ENCODE measurements around the gene ECT2. TPM values are rescaled to one million over a fixed set of nuclear protein-coding genes. Genes with fewer than 3 reads are reported as not detected.
"Not testable (repeated sequence)": the region's sequence is repeated elsewhere in the genome, so short reads cannot be mapped to it uniquely, and the experiment has no call there.

Gene ECT2
- total RNA-seq, 1 experiment from 2014 or later, result 145 TPM

DNA sequence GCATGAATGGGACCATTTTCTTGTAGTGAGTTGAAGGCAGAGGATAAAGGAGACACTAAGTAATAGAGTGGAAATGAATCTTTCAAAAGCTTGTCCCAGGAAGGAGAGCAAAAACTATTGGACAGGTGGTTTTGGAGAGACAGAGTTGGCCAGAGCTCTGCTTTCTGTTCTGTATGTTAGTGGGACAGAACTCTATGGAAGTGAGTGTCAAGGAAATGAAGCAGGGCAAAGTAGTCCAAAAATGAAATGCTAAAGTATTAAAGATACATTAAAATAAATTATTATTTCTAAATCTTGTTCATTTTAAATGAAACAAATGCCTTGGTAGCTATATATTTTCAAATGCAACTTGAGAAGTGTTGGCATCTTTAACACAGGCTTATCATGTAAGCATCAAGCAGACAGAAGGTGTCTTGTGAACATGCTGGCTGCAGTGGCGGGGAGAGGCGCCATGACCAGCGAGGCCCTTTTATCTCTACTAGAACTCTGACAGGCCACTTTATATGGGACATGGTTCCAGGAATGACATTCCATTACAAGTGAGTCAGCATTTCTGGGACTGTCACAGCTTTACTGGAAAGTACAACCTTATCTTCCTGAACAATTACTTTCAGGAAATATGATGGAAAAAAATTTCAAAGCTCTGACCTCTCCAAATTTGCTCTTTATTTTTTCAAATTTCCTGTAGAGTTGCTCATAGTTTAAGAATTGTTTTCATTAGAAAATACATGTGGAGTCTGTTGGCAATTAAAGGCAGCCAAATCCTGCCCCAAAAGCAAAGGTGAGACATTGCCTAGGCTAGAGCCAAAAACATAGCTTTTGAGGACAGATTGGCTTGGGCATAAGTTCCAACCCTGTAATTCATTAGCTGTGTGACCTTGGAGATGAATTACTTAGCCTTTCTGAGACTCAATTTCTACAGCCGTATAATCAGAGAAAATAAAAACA lies 106.5 kb downstream of the ECT2 start:
- DNase-seq, result peak in 1 of 2 experiments; percentile 62
- ChIA-PET POLR2A (ENCODE audit: unreplicated experiment) (interaction anchor here (0.6 to 0.7 kb wide), 3 partner anchors 106 to 872 kb away, joined by 3 read pairs; partner anchors contain the start of gene ECT2), CTCF (no interaction called here)
- no peaks in the 10 kb centered on the region for H4K20me1 ChIP-seq (ENCODE audit: insufficient read depth)
- H3F3A ChIP-seq (ENCODE audit: insufficient read depth, low read depth), result no peaks in the 10 kb centered on the region
- BruUV-seq (replicated peaks), result no TSS peak
- intact Hi-C loops (cut with micrococcal nuclease; ENCODE audit: unreplicated experiment), result loop anchor here (2.0 kb wide), 1 partner anchor 60 kb away; no protein-coding TSS in a partner anchor
- no peak overlapping the region for H2AFZ ChIP-seq
- no peaks in the 10 kb centered on the region for H3K27me3 ChIP-seq (ENCODE audit: insufficient read depth, low read depth)
- no peaks in the 10 kb centered on the region for H3K4me1 ChIP-seq (replicated peaks; ENCODE audit: insufficient read depth)
- H3K4me2 ChIP-seq, result no peak overlapping the region
- H3K36me3 ChIP-seq (ENCODE audit: low read depth), result no peaks in the 10 kb centered on the region
- no peak overlapping the region for H3K4me3 ChIP-seq
- H3K9me2 ChIP-seq (ENCODE audit: insufficient read depth), result peaks cover 5% of the 10 kb centered on the region; the same call in 1 of the 2 replicates
- H3K9me3 ChIP-seq (ENCODE audit: insufficient read depth, low read depth), result peaks cover 4% of the 10 kb centered on the region; the same call in 1 of the 2 replicates
- H3K79me2 ChIP-seq (ENCODE audit: low read depth), result no peaks in the 10 kb centered on the region
- no peak for TF ChIP-seq EZH2 (IDR thresholded peaks at IDR 0.05; ENCODE audit: low read depth)
- TF ChIP-seq, protein P1, sequence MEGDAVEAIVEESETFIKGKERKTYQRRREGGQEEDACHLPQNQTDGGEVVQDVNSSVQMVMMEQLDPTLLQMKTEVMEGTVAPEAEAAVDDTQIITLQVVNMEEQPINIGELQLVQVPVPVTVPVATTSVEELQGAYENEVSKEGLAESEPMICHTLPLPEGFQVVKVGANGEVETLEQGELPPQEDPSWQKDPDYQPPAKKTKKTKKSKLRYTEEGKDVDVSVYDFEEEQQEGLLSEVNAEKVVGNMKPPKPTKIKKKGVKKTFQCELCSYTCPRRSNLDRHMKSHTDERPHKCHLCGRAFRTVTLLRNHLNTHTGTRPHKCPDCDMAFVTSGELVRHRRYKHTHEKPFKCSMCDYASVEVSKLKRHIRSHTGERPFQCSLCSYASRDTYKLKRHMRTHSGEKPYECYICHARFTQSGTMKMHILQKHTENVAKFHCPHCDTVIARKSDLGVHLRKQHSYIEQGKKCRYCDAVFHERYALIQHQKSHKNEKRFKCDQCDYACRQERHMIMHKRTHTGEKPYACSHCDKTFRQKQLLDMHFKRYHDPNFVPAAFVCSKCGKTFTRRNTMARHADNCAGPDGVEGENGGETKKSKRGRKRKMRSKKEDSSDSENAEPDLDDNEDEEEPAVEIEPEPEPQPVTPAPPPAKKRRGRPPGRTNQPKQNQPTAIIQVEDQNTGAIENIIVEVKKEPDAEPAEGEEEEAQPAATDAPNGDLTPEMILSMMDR (conservative IDR thresholded peaks at IDR 0.05), result no peak
- no peak overlapping the region for H3K27ac ChIP-seq

GRCh38 chr3:172859041-172859440 lies 108.5 kb downstream of the ECT2 start:
- no peak overlapping the region for H3K4me2 ChIP-seq
- intact Hi-C loops (cut with micrococcal nuclease; ENCODE audit: unreplicated experiment), result no loop called here

DNA sequence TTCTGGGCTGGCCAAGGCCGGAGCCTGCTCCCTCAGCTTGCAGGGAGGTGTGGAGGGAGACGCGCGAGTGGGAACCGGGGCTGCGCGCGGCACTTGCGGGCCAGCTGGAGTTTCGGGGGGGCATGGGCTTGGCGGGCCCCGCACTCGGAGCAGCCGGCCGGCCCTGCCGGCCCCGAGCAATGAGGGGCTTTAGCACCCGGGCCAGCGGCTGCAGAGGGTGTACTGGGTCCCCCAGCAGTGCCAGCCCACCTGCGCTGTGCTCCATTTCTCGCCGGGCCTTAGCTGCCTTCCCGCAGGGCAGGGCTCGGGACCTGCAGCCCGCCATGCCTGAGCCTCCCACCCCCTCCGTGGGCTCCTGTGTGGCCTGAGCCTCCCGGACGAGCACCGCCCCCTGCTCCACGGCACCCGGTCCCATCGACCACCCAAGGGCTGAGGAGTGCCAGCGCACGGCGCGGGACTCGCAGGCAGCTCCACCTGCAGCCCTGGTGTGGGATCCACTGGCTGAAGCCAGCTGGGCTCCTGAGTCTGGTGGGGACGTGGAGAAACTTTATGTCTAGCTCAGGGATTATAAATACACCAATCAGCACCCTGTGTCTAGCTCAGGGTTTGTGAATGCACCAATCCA lies 116.3 kb downstream of the ECT2 start:
- H3K4me3 ChIP-seq; H2AFZ ChIP-seq; H3K9me3 ChIP-seq (ENCODE audit: insufficient read depth, low read depth); BruUV-seq (replicated peaks); H3K27ac ChIP-seq; H3F3A ChIP-seq (ENCODE audit: insufficient read depth, low read depth); H3K36me3 ChIP-seq (ENCODE audit: low read depth); POLR2A ChIA-PET (ENCODE audit: unreplicated experiment); CTCF ChIA-PET; DNase-seq; intact Hi-C loops (cut with micrococcal nuclease; ENCODE audit: unreplicated experiment); H3K9me2 ChIP-seq (ENCODE audit: insufficient read depth); H3K79me2 ChIP-seq (ENCODE audit: low read depth); H4K20me1 ChIP-seq (ENCODE audit: insufficient read depth); H3K27me3 ChIP-seq (ENCODE audit: insufficient read depth, low read depth); H3K4me1 ChIP-seq (replicated peaks; ENCODE audit: insufficient read depth); H3K4me2 ChIP-seq: not testable (repeated sequence)

More at GRCh38 chr3:172859041-172859440, 108.5 kb downstream of the ECT2 start:
- peaks cover 5% of the 10 kb centered on the region; the same call in 1 of the 2 replicates for H3K9me2 ChIP-seq (ENCODE audit: insufficient read depth)
- H3F3A ChIP-seq (ENCODE audit: insufficient read depth, low read depth), result no peaks in the 10 kb centered on the region
- no peak overlapping the region for H3K27ac ChIP-seq
- no peaks in the 10 kb centered on the region for H3K27me3 ChIP-seq (ENCODE audit: insufficient read depth, low read depth)
- peaks cover 4% of the 10 kb centered on the region; the same call in 1 of the 2 replicates for H3K9me3 ChIP-seq (ENCODE audit: insufficient read depth, low read depth)
- no TSS peak for BruUV-seq (replicated peaks)
- no peaks in the 10 kb centered on the region for H4K20me1 ChIP-seq (ENCODE audit: insufficient read depth)
- ChIA-PET CTCF (no interaction called here), POLR2A (ENCODE audit: unreplicated experiment) (no interaction called here)
- no peaks in the 10 kb centered on the region for H3K4me1 ChIP-seq (replicated peaks; ENCODE audit: insufficient read depth)
- no peaks in the 10 kb centered on the region for H3K79me2 ChIP-seq (ENCODE audit: low read depth)
- H2AFZ ChIP-seq, result no peak overlapping the region
- H3K4me3 ChIP-seq, result no peak overlapping the region
- H3K36me3 ChIP-seq (ENCODE audit: low read depth), result no peaks in the 10 kb centered on the region
- no peak for TF ChIP-seq EZH2 (IDR thresholded peaks at IDR 0.05; ENCODE audit: low read depth)
- TF ChIP-seq, protein P1 (conservative IDR thresholded peaks at IDR 0.05), result no peak
- no peak for DNase-seq
